Activated T-helper 9 cell treated with anti-CD3 and anti-CD28 coated beads, Interleukin-2, amount 50 U/mL, for 16 hours (primary cell): Measurements from ENCODE around the gene ARRDC4.
"Not testable (repeated sequence)": the region's sequence is repeated elsewhere in the genome, so short reads cannot be mapped to it uniquely, and the experiment has no call there.

ENCODE experiments used
- DNase-seq: peaks from one replicate; pipeline ENCODE4 v3.0.0-alpha.2; 2020; ENCODE audit warnings: low read depth

ARRDC4 gene

DNA sequence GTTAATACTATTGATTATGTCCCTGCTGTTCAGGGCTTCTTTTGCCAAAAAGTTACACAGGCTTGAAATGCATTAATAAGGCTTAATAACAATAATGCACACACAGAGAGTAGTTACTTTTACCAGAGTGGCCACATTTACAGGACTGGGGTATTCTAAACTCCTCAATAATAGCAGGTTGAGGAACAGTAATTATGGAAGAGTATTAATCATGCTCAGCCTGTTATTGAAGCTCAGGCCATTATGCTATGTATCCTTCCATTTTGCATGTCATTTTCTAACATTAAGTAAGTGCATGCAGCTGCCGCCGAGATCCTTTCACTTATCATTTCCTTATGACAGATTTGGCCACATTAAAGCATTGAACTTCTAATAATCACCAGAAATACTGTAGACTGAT lies 5.7 kb downstream of the ARRDC4 start:
- no peak for DNase-seq

DNA sequence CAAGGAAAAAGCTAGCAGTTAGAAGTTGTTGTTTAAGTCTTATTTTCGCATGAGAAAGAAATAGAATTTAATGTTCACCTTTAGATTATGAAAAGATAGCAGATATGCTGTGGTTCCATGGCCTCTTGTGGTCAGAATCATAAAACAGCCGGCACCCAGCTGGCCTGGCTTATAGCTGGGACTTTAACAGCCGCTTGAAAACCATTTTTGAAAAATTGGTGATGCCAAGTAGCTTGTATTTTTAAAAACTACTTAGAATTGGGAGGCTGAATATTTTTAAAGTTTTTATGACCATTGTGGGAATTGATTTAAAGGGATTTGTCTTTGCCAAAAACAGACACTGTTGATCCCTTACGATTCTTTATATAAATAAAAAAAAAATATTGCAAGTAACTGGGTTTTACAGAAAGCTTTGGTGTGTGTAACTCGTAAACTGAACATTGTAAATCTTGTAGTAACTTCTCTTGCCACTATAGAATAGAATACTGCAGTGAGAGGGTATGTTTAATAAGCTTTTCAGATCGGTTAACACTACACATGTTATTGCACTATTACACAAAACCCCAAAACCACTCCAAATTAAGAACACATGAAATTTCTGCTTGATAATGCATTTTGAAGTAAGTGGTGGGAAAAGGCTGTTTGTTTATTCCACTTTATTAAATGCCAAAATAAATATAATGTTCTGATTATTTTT lies 6.6 kb downstream of the ARRDC4 start:
- DNase-seq: no peak

DNA sequence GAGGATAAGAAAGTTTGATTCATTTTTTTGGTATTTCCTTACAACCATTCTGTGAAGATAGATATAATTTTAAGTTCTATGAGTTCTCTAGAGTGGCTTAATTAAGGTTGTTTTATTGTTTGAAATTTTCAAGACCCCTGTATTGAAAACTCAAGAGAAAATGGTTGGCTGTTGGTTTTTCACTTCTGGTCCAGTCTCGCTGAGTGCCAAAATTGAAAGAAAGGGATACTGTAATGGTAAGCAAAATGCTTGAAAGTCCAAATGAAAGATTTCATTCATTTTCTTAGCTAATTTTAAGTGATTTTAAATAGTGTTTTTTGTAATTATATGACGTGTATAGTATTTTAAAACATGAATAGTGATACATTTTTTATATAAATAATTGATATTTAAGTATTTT lies 7.4 kb downstream of the ARRDC4 start:
- no peak for DNase-seq

DNA sequence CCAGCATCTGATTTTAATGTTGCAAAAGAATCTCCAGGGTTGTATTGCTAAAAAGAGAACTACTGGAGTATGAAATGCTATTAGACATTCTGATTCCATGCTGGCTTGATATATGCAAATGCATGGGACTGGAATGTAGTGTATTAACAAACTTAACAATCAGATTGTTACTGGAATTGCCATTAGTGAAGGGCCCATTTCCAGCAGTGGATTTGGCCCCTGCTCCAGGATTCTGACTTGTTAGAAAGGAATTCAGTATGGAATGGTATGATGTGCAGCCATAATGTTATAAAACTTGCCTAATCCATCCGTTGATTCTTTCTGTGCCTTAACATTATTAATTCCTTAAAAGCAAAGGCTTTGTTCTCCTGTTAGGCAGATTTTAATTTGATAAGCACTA lies 7.9 kb downstream of the ARRDC4 start:
- DNase-seq: no peak

DNA sequence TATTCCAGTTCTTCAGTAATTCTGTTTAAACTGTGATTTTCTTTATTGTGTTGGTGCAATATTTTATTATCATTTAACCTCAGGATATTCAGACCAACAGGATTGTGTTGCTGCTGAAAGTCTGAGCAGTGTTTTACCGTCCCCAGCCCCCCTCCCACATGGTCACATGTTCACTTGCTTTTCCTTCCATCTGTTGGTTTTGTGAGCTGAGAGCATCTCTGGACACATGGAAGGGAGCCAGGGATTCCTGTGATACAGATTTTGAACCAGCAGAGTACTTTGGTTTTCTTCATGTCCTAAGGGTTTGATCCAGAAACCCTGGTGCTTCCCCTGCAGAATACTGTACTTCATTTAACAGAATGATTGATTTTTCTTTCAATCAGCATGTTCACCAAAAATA lies 11.9 kb downstream of the ARRDC4 start:
- no peak for DNase-seq

DNA sequence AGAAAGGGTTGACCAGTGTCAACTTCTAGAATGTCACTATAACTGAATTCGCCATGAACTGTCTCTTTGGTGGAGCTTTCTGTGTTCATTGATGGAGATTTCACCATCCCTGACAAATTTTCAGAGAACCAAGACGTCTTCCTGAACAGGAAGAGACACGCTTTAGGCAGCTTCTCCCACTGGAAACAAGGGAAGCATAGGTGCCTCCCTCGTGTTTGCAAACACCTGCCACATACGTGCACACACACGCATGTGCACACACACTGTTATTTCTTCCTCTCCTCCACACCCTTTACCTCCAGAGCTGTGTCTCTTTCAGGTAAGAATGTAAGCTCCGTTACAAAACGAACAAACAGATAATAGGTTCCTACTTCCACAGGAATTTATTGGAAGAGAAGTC lies 15.6 kb downstream of the ARRDC4 start:
- DNase-seq: no peak

DNA sequence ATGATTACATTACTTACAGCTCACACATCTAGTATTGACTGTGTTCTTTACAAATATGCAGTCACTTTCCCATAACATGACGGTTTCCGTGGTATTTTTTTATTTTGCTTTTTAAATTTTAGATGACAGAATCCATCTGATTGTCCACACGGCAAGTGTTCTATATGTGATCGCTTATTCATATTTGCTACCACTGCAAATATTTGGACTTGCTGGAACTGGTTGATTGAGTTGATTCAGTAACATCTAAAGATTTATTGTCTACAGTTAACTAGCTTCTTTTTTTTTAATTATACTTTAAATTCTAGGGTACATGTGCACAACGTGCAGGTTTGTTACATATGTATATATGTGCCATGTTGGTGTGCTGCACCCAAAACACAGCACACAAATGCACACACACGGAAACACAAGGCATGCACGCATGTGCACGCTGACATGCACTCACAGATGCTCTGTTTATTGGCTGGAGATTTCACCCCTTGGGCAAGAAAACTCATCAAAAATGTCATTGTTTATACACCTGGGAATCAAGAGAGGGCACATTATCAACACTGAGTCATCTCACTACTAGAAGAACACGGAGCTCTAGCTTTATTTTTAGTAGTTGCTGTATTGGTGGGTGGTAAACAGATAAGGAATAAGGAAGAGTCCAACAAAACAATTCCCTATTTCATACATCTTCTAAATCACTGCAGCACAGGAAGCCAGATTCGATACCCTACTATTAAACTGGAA lies 16.4 kb downstream of the ARRDC4 start:
- no peak for DNase-seq

DNA sequence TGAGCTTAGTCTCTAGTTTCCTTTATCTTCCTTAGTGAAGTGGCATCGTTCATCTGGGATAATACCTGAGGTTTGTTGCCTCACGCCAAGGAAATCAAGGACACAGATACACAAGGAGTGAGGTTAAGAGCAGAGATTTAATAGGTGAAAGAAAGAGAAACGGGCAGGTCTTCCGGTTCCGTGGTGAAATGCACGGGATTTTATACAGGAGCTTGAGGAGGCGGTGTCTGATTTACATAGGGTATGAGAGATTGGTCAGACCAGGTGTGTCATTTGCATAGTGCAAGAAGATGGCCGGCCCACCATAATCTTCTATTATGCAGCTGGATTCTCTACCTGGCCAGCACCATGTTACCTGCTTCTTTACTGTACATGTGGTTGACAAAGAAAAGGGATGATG lies 17.2 kb downstream of the ARRDC4 start:
- DNase-seq: no peak

DNA sequence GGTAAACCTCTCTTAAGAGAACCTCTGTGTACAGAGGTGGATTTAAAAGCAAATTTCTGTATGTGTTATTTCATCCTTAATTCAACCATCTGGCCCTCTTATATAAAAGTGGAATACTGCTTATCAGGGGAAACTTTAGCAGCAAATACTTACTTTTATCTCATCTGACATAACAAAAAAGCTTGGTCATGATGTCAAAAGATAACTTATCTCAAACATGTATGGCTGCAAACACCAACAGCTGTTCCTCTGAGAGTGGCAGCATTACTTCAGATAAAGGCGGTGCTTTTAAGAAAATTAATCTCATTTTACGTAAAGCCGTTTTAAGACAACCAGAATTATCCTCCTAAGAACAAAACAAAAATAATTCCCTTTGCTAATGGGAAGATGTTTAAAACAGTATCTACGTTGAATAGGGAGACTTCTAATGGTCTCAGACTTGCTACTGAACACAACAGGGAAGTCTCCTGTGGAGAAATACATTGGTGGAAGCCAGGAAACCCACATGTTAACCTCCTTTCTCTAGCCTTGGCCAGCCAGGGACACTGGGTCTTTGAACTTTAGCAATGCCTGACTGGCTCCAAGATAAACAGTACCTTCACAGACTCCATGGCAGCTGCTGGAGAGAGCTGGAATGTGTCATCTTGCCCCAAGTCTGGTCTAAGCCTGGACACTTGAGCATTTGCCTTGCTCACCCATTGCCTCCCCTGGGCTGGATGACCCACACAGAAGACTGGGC lies 18.1 kb downstream of the ARRDC4 start:
- no peak for DNase-seq

DNA sequence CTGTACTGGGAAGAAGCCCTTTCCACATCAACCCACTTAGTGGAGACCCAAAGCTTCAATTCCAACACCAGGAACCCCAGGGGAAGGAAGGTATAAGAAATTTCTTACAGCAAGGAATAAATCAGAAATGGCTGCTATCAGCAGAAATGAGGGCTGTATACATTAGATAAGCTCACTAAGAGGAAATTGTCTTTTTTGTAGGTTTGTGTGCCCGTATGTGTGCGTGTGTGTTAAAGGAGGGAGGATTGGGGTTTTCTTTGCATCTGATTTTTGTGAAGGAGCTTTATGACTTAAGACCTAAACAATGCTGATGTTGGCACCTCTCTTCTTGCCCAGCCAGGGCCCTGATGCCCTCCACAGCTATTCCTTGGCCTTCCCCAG lies 18.6 kb downstream of the ARRDC4 start:
- no peak for DNase-seq

DNA sequence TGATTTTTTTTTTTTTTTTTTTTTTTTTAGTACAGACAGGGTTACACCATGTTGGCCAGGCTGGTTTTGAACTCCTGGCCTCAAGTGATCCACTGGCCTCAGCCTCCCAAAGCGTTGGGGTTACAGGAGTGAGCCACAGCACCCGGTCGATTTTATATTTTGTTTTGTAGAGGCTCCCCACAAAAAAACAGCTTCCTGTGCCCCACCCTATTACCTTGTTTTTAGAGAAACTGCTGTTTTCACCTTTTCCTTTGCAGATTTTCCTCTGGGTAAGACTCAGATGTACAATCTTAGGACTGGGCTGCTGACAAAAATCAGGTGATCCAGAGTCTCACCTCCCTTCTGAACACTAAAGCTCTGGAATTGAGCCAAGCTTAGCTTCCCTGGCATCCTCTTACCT lies 20.6 kb downstream of the ARRDC4 start:
- DNase-seq: no peak

DNA sequence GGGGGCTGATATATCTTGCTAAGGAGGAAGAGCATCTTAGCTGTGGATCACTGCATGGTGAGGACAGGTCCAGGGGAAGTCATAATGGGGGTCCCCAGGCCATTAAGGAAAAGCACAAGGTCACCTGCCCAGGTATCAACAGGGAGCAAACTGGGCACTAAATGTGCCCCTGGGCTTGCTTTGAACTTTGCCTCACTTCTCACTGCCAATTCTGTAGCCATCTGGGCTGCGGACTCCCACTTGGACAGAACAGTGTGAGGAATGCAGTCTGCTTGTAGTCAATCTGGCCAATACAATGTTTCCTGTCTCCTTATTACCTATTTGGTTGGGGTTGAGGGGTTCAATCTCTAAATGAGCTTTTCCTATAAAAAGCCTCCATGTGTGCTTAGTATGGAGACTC lies 21.3 kb downstream of the ARRDC4 start:
- DNase-seq: no peak

DNA sequence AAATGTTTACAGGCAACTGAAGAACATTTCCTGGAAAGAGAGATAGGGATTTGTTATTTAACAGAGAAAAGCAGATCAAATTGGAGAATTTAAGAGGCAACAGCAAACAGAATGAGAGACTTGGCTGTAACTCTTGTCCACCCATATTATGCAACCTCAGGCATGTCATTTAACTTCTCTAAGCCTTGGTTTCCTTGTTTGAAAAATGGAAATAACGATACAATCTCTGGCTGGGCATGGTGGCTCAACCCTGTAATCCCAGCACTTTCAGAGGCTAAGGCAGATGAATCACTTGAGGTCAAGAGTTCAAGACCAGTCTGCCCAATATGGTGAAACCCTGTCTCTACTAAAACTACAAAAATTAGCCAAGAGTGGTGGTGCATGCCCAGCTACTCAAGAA lies 23.7 kb downstream of the ARRDC4 start:
- no peak for DNase-seq

DNA sequence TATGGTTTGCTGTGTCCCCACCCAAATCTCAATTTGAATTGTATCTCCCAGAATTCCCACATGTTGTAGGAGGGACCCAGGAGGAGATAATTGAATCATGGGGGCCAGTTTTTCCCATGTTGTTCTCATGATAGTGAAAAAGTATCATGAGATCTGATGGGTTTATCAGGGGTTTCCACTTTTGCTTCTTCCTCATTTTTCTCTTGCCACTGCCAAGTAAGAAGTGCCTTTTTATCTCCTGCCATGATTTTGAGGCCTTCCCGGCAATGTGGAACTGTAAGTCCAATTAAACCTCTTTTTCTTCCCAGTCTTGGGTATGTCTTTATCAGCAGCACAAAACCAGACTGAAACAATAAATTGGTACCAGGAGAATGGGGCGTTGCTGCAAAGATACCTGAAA lies 25.5 kb downstream of the ARRDC4 start:
- DNase-seq: not testable (repeated sequence)

DNA sequence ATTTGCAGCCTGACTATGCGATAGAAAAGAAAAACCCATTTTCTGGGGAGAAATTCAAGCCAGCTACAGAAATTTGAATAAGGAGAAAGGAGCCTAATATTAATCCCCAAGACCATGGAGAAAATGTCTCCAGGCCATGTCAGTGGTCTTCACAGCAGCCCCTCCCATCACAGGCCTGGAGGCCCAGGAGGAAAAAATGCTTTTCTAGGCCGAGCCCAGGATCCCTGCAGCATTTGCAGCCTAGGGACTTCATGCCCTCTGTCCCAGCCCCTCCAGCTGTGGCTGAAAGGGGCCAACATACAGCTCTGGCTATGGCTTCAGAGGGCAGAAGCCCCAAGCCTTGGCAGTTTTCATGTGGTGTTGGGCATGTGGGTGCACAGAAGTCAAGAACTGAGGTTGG lies 26.3 kb downstream of the ARRDC4 start:
- no peak for DNase-seq

DNA sequence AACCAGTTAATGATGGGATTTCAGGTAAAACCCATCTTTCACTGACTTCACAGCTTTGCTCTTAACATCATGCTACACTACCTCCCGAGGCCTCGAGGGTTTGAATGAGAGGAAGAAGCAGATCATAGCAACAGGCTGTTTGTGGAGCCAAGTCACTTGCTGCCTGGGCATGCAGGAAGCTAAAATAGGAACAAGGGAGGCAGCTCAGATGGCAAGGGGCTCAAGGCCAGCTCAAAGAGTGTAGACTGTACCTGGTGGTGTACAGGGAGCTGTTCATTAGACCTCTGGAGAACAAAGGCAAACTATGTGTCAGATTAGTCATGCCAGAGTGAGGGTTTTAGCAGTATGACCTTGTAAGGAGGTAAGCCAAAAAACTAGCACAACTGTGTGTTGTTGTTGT lies 28.8 kb downstream of the ARRDC4 start:
- DNase-seq: no peak

DNA sequence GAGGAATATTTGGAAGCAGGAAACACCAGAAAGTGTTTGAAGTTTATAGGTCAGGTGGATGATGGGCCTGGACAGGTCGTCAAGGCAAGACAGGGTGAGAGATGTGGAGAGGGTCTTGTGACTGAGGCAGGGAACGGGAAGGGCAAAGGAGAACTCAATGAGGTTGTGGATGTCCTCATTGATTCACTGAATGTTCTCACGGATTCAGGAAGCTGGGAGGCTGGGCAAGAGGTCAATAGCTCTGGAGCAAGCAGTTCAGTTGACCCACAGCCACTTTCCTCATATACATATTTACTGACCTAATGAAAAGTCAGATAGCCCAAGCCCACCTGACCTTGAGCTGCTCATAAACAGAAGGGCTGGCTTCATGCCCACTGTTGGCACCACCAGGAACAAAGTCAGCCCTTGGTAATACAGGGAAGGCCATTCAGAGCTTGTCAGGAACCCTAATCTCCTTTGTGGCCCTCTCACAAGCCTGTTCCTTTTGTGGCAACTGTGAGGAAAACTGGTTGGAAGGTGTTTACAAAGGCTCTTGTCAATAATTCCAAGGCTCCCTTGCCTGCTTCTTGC lies 31.6 kb downstream of the ARRDC4 start:
- no peak for DNase-seq

DNA sequence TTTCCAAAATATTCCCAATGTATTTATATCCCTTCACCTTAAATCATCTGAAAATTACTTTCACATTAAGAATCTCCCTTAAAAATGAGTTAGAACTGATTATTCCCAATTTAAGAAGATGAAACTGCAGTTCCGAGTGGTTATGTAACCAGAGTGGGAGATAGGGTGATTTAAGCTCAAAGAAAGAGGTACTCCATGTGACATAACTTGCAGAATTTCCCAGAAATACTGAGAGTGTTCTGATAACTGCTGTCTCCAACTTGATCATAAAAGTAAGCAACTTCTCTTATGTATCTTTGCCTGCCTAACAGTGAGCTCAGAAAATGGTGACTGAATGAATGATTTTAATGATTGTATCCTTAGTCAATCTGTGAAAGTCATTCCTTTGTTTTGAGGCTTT lies 32.3 kb downstream of the ARRDC4 start:
- no peak for DNase-seq

DNA sequence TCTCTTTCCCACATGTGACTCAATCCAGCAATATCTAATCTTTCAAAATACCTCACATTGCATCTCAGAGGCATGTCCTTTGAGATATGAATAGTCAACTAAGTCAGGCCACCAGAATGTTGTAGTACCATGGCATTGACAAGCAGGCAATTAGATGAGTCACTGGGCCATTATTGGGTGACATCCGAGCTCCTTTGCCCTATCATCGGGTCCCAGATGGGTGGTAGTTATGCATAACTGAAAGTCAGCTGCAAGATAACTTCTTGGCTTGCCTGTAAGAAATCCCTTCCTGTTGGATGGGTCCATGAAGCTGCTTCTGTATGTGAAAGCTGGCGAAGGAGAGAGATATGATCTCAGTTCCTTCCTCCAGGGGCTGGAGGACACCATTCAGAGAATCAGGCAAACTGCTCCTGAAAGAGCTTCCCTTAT lies 32.8 kb downstream of the ARRDC4 start:
- DNase-seq: no peak

DNA sequence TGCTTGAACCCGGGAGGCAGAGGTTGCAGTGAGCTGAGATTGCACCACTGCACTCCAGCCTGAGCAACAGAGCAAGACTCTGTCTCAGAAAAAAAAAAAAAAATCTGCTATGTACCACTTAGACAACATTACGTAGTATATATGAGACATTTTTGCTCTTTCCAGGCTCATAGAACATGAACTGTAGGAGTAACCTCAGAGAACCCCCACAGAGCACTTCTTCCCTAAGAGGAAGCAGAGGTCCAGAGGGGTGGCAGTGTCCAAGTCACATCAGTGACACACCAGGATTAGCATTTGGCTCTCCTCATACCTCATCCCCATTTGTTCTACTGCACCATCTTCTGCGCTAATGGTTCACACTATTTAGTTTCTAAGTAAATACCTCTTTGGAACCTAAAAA lies 33.7 kb downstream of the ARRDC4 start:
- DNase-seq: no peak

DNA sequence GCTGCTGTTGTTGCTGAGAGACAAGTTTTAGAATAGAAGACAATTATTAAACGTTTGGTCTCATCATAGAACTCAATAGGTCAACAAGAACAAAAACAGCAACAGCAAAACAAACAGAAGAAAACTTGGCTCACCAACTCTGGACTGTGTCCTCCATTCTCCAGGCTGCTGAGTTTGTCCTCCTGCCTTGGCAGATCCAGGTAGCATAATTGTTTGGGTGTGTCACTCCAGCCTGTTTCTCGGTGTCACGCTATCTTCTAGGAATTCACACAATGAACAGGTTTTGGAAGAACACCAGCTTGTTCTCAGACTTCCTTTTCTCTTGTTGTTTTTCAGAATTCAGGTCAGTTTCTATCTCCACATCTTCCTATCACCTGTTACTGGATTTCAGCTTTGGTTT lies 34.7 kb downstream of the ARRDC4 start:
- no peak for DNase-seq

DNA sequence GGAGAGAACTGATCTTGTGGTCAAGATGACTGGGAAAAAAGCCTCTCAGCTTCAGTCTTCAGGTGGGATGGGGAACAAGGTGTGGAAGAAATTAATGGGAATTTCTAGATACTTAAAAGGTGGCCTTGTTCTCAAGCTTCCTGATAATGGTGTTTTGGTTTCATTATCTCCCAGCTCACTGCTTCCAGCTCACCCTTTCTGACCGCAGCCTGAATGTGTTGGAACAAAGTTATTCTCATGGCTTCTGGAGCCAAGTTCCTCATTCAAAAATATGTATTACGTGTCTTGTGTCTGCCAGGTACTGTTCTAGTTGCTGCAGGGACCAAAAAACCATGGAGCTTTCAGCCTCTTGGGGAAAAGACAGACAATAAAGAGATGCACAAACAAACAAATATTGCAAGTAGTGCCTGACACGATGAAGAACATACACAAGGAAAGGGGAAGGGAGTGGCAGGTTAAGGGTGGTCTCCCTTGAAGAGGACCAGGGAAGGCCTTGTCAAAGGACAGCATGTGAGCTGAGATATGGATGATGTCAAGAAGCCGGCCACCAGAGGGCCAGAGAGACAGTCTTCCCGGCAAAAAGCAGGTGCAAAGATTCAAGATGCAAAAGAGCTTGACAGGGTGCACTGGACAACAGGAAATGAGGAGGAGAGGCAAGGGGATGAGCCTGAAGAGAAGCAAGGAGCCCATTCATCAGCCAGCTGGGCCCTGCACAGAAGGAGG lies 35.5 kb downstream of the ARRDC4 start:
- DNase-seq: no peak
